Measurements from ENCODE around the gene GABRA4. TPM values are rescaled to one million over a fixed set of nuclear protein-coding genes. Genes with fewer than 3 reads are reported as not detected.

Gene GABRA4
- polyA plus RNA-seq, 1 of the 3 experiments (the other 2 are of a cell fraction), result not detected

DNA sequence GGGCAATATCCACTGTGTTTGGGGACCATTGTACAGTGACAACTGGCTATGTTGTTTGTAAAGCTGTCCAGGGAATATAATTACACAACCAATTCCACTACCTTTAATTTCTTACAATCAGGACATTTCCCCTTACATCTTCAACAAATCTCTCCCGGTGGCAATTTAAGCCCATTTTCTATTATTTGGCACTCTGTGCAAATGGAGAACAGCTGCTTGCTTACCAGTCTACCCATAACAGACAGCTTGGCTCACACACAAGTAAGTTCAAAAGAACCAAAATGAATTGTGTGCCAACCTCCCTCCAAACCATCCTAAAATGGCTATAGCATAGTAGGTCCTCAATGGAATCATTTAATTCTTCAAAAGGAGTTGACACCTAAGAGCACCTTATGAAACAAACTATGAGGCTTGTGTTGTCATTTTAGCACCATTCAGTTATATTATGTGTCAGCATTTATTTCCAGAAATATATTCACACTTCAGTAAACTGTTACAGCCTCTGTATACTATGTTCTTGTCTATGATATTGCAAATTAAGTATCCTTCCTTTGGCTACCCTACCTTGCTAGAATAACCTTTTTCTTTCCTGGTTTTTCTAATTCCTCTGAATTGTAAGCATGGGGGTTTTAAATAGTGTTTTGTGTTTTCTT lies 18.4 kb downstream of the GABRA4 start:
- no peaks in the 10 kb centered on the region; the same call in 1 of the 2 replicates for H3K27me3 ChIP-seq (ENCODE audit: insufficient read depth)
- no peaks in the 10 kb centered on the region for H3K36me3 ChIP-seq (replicated peaks in 1 of 2; ENCODE audit: control insufficient read depth in 1 of 2, insufficient read depth in 2 of 2, low read length in 1 of 2)
- no peaks in the 10 kb centered on the region for H3K79me2 ChIP-seq (ENCODE audit: insufficient read depth)
- no peaks in the 10 kb centered on the region for H3F3A ChIP-seq (replicated peaks; ENCODE audit: insufficient read depth)
- H2AFZ ChIP-seq (ENCODE audit: low read depth), result no peak overlapping the region
- H3K4me3 ChIP-seq (ENCODE audit: low read depth in 2 of 2, low read length in 1 of 2), result no peak overlapping the region
- ChIA-PET CTCF (no interaction called here), POLR2A (no interaction called here)
- no peaks in the 10 kb centered on the region for H4K20me1 ChIP-seq (ENCODE audit: insufficient read depth)
- H3K9me2 ChIP-seq, result no peaks in the 10 kb centered on the region
- H3K4me1 ChIP-seq (ENCODE audit: control insufficient read depth in 1 of 2, insufficient read depth in 2 of 2, low read depth in 1 of 2, low read length in 1 of 2), result no peaks in the 10 kb centered on the region
- H3K9me3 ChIP-seq, result no peaks in the 10 kb centered on the region
- TF ChIP-seq, protein P1, sequence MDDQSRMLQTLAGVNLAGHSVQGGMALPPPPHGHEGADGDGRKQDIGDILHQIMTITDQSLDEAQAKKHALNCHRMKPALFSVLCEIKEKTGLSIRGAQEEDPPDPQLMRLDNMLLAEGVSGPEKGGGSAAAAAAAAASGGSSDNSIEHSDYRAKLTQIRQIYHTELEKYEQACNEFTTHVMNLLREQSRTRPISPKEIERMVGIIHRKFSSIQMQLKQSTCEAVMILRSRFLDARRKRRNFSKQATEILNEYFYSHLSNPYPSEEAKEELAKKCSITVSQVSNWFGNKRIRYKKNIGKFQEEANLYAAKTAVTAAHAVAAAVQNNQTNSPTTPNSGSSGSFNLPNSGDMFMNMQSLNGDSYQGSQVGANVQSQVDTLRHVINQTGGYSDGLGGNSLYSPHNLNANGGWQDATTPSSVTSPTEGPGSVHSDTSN (IDR thresholded peaks at IDR 0.05), result no peak
- TF ChIP-seq CHD2 (IDR thresholded peaks at IDR 0.05; ENCODE audit: low read length, partially characterized antibody) (no peak), ELF1 (IDR thresholded peaks at IDR 0.05) (no peak), SIN3A (IDR thresholded peaks at IDR 0.05; ENCODE audit: borderline replicate concordance, low read depth, low read length) (no peak), EZH2phosphoT487 (IDR thresholded peaks at IDR 0.05; ENCODE audit: borderline replicate concordance, low read depth) (no peak), MAX (IDR thresholded peaks at IDR 0.05; ENCODE audit: low read depth) (no peak), RAD21 (IDR thresholded peaks at IDR 0.05; ENCODE audit: low read length) (no peak), TAF1 (IDR thresholded peaks at IDR 0.05; ENCODE audit: borderline replicate concordance, low read depth, low read length) (no peak)
- TF ChIP-seq, protein P2, sequence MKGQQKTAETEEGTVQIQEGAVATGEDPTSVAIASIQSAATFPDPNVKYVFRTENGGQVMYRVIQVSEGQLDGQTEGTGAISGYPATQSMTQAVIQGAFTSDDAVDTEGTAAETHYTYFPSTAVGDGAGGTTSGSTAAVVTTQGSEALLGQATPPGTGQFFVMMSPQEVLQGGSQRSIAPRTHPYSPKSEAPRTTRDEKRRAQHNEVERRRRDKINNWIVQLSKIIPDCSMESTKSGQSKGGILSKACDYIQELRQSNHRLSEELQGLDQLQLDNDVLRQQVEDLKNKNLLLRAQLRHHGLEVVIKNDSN (IDR thresholded peaks at IDR 0.05; ENCODE audit: borderline replicate concordance, low read depth), result no peak
- TF ChIP-seq, protein P3, sequence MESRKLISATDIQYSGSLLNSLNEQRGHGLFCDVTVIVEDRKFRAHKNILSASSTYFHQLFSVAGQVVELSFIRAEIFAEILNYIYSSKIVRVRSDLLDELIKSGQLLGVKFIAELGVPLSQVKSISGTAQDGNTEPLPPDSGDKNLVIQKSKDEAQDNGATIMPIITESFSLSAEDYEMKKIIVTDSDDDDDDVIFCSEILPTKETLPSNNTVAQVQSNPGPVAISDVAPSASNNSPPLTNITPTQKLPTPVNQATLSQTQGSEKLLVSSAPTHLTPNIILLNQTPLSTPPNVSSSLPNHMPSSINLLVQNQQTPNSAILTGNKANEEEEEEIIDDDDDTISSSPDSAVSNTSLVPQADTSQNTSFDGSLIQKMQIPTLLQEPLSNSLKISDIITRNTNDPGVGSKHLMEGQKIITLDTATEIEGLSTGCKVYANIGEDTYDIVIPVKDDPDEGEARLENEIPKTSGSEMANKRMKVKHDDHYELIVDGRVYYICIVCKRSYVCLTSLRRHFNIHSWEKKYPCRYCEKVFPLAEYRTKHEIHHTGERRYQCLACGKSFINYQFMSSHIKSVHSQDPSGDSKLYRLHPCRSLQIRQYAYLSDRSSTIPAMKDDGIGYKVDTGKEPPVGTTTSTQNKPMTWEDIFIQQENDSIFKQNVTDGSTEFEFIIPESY (IDR thresholded peaks at IDR 0.05; ENCODE audit: borderline replicate concordance, low read depth), result no peak
- no peak overlapping the region for H3K9ac ChIP-seq
- 4% methylated on average over 1 of the region's 1 CpG for WGBS (ENCODE audit: low lambda C conversion rate)
- no peak overlapping the region for H3K27ac ChIP-seq (ENCODE audit: low read depth in 2 of 2, low read length in 1 of 2)
- H3K4me2 ChIP-seq, result no peak overlapping the region
- DNase-seq, result no peak

DNA sequence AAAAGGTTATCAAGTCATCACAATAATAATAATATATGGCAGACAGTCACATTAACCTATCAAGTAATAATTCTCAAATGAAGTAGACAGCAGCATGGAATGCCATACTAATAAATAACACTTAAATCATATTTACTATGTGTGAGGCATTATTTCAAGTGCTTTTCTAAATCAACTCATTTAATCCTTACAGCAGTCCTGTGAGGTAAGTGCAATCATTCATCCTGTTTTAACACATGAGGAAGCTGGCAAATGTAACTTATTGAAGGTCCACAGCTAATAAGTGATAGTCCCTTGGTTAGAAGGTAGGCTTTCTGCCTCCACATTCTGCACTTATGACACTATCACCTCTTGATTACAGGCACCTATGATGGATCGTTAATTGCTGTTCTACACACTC lies 24.5 kb downstream of the GABRA4 start:
- H3K27me3 ChIP-seq (ENCODE audit: insufficient read depth), result no peaks in the 10 kb centered on the region; the same call in 1 of the 2 replicates
- H2AFZ ChIP-seq (ENCODE audit: low read depth), result no peak overlapping the region
- ChIA-PET CTCF (no interaction called here), POLR2A (no interaction called here)
- no peak for TF ChIP-seq SMC3 (IDR thresholded peaks at IDR 0.05; ENCODE audit: low read depth, low read length)
- TF ChIP-seq GATA2 (CRISPR knock-in tag; IDR thresholded peaks at IDR 0.05), result no peak
- TF ChIP-seq TCF12 (IDR thresholded peaks at IDR 0.05), result no peak
- no peak for TF ChIP-seq EZH2phosphoT487 (IDR thresholded peaks at IDR 0.05; ENCODE audit: borderline replicate concordance, low read depth)
- no peak for TF ChIP-seq ELF1 (IDR thresholded peaks at IDR 0.05)
- no peaks in the 10 kb centered on the region for H3F3A ChIP-seq (replicated peaks; ENCODE audit: insufficient read depth)
- no peaks in the 10 kb centered on the region for H3K9me2 ChIP-seq
- no peaks in the 10 kb centered on the region for H3K79me2 ChIP-seq (ENCODE audit: insufficient read depth)
- H4K20me1 ChIP-seq (ENCODE audit: insufficient read depth), result no peaks in the 10 kb centered on the region
- no peak overlapping the region for H3K27ac ChIP-seq (ENCODE audit: low read depth in 2 of 2, low read length in 1 of 2)
- no peak for DNase-seq
- H3K9me3 ChIP-seq, result no peaks in the 10 kb centered on the region
- no peak overlapping the region for H3K4me3 ChIP-seq (ENCODE audit: low read depth in 2 of 2, low read length in 1 of 2)
- WGBS (ENCODE audit: low lambda C conversion rate), result 0% methylated on average over 1 of the region's 1 CpG
- H3K4me1 ChIP-seq (ENCODE audit: control insufficient read depth in 1 of 2, insufficient read depth in 2 of 2, low read depth in 1 of 2, low read length in 1 of 2), result no peaks in the 10 kb centered on the region
- H3K9ac ChIP-seq, result no peak overlapping the region
- no peak overlapping the region for H3K4me2 ChIP-seq
- no peaks in the 10 kb centered on the region for H3K36me3 ChIP-seq (replicated peaks in 1 of 2; ENCODE audit: control insufficient read depth in 1 of 2, insufficient read depth in 2 of 2, low read length in 1 of 2)

All from SK-N-SH (cell line).